Kidney epithelial cell (primary cell): ENCODE data around the gene ITK. TPM values are rescaled to one million over a fixed set of nuclear protein-coding genes. Genes with fewer than 3 reads are reported as not detected.
"Not testable (repeated sequence)": the region's sequence is repeated elsewhere in the genome, so short reads cannot be mapped to it uniquely, and the experiment has no call there.

Experiments
- DNase-seq: peaks from one replicate; pipeline ENCODE4 v3.0.0-alpha.2; 2010; ENCODE audit warnings: low read depth
- H3K27me3 ChIP-seq: 2 replicates; pipeline ENCODE4 v1.6.0; 2011; ENCODE audit warnings: low read length; ENCODE audit not compliant: control insufficient read depth, insufficient read depth
- H3K36me3 ChIP-seq: 2 replicates; pipeline ENCODE4 v1.5.1; 2011; ENCODE audit warnings: low read length; ENCODE audit not compliant: control insufficient read depth, insufficient read depth
- H3K4me3 ChIP-seq: 2 replicates; pipeline ENCODE4 v1.5.1; 2011; ENCODE audit warnings: low read depth, mild to moderate bottlenecking, control low read depth, low read length
- total RNA-seq: library from RNA; depleted of rRNA; stranded (reverse); fragments of >200 nt; gene quantifications from 2 replicates; pipeline ENCODE4 v1.2.3, GENCODE V29; 2015
- TF ChIP-seq, protein P1 (sequence below): IDR thresholded peaks from 2 replicates; pipeline ENCODE4 v1.5.1; 2011; ENCODE audit warnings: mild to moderate bottlenecking, moderate library complexity, low read length, control low read depth, inconsistent platforms; ENCODE audit not compliant: insufficient read depth, poor library complexity, severe bottlenecking

The ITK gene
- total RNA-seq, 1 donor from 2014 or later: not detected

DNA sequence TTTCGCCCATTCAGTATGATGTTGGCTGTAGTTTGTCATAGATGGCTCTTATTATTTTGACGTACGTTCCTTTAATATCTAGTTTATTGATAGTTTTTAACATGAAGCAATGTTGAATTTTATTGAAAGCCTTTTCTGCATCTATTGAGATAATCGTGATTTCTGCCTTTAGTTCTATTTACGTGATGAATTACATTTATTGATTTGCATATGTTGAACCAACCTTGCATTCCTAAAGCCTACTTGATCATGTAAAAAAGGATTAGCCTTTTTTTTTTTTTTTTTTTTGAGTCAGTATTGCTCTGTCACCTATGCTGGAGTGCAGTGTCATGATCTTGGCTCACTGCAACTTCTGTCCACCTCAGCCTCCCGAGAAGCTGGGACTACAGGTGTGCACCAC is 25.1 kb downstream of the ITK start:
- Histone ChIP-seq H3K36me3 (no peaks in the 10 kb centered on the region), H3K4me3 (no peak overlapping the region), H3K27me3 (no peaks in the 10 kb centered on the region)
- TF ChIP-seq, protein P1, sequence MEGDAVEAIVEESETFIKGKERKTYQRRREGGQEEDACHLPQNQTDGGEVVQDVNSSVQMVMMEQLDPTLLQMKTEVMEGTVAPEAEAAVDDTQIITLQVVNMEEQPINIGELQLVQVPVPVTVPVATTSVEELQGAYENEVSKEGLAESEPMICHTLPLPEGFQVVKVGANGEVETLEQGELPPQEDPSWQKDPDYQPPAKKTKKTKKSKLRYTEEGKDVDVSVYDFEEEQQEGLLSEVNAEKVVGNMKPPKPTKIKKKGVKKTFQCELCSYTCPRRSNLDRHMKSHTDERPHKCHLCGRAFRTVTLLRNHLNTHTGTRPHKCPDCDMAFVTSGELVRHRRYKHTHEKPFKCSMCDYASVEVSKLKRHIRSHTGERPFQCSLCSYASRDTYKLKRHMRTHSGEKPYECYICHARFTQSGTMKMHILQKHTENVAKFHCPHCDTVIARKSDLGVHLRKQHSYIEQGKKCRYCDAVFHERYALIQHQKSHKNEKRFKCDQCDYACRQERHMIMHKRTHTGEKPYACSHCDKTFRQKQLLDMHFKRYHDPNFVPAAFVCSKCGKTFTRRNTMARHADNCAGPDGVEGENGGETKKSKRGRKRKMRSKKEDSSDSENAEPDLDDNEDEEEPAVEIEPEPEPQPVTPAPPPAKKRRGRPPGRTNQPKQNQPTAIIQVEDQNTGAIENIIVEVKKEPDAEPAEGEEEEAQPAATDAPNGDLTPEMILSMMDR: no peak
- DNase-seq: no peak

DNA sequence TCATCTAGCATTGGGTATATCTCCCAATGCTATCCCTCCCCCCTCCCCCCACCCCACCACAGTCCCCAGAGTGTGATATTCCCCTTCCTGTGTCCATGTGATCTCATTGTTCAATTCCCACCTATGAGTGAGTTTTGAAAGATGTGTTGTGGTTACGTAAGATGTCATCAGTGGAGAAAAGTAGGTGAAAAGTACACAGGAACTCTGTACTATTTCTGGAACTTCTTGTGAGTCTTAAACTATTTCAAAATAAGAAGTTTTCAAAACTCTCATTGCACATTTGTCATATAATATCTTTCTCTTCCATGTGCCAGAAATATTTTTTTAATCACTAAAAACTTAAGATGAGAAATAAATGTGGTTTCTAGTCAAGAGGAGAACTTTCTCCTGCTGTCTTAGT is 30.0 kb downstream of the ITK start:
- H3K27me3 ChIP-seq, H3K4me3 ChIP-seq, H3K36me3 ChIP-seq, DNase-seq: not testable (repeated sequence)

DNA sequence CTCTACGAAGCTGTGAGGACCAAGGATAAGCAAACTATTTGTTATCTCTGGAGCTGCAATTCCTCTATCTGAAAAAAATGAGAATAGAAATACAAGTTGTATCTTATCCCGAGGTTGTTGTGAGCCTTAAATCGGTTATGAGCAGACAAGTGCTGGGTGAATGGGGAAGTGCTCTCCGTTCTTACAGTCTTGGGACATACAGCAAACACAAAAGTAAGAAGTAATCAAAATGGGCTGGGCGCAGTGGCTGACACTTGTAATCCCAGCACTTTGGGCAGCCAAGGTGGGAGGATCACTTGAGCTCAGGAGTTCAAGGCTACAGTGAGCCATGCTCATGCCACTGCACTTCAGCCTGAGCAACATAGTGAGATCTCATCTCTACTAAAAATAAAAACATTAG is 31.7 kb downstream of the ITK start:
- no peak for DNase-seq
- Histone ChIP-seq H3K36me3 (no peaks in the 10 kb centered on the region), H3K4me3 (no peak overlapping the region), H3K27me3 (no peaks in the 10 kb centered on the region)
- TF ChIP-seq, protein P1: no peak

DNA sequence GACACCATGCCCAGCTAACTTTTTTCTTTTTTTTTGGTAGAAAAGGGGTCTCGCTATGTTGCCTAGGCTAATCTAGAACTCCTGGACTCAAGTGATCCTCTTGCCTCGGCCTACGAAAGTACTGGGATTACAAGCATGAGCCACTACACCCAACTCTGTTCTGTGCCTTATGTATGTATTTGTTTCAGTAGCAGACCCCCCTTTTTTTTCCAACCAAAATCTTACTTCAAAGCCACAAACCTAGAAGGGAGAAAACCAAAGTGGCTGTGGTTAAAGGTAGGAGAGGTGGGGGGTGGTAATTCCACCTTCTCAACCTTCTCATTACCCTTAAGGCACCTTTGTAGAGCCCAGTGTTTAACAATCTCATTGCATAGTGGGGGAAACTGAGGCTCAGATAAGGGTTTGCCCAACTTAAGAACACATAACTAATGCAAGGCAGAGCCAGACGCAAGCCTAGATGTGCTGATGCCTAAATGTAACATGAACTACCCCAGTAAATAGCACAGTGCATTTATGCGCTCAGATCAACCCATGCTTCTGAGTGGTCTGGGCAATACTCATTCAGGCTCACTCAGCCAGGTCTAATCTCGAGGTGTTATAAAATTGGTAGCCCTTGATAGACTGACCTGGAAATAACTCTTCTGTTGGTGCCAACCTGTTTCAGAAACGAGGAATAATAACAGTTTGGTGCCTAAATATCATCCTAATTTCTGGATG is 33.0 kb downstream of the ITK start:
- no peaks in the 10 kb centered on the region for H3K36me3 ChIP-seq

DNA sequence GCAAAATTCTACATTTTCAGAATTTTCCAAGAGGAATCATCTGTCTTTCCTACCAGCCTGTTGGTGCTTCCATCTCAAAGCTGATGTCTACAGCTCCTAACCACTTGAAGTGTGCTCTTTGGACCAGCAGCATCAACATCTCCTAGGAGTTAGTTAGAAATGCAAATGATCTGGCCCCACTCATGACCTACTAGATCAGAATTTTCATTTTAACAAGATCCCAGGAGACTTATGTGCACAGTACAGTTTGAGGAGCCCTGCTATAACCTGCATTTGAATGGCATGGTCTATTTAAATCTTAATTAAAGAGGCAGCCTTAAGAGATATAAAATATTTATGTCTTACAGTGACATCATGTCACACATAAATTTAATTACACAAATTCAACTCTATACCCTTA is 33.8 kb downstream of the ITK start:
- no peaks in the 10 kb centered on the region for H3K27me3 ChIP-seq
- TF ChIP-seq, protein P1: no peak
- H3K4me3 ChIP-seq: no peak overlapping the region
- no peak for DNase-seq
- H3K36me3 ChIP-seq: no peaks in the 10 kb centered on the region

More for the DNA sequence above, 33.0 kb downstream of the ITK start:
- no peaks in the 10 kb centered on the region for H3K27me3 ChIP-seq
- H3K4me3 ChIP-seq: no peak overlapping the region
- no peak for DNase-seq
- TF ChIP-seq, protein P1: no peak

DNA sequence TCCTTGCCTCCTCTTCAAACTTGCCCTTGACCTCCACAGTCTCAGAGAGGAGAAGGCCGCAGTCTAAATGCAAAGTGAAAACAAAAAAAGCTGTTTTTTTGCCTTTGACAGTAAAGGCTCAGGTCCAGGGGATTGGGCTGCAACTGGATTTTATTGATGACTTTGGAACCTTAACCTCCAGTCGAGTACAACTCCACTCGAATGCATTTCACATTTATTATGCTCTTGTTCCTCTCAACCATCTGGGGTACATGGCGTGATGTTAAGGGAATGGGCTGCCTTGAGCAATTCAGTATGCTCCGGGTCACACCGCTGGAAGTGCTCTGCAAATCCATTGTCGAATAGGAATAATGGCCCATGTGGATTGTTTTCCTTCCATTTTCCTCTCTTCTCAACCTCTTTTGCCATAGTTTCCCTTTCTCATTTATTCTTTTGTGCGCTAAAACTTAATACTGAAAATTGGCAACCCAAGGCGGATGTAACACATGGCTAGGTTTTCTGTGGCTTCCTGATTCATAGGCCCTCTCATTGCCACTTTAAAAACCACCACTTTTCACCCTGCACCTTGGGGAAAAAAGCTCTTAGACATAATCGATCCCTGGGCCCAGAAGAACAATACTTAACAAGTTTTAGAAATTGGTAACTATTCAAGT is 34.3 kb downstream of the ITK start:
- TF ChIP-seq, protein P1: no peak
- Histone ChIP-seq H3K27me3 (no peaks in the 10 kb centered on the region), H3K36me3 (no peaks in the 10 kb centered on the region), H3K4me3 (no peak overlapping the region)
- DNase-seq: no peak
